Cardiac muscle cell (in vitro differentiated cells and primary cell): ENCODE measurements around the gene LRCOL1. TPM values are rescaled to one million over a fixed set of nuclear protein-coding genes. Genes with fewer than 3 reads are reported as not detected.

ENCODE experiments used
- DNase-seq, 2 donors: peaks; one replicate each; pipeline versions ENCODE4 v3.0.0 to v3.0.0-alpha.2; 2010 to 2017; ENCODE audit warnings: low read depth in 1 of 2, low spot score in 1 of 2
- H3K27ac ChIP-seq: fragments of 200-600 bp; sonication (generic); 2 replicates; pipeline ENCODE4 v1.5.1; 2016
- H3K27me3 ChIP-seq: fragments of 200-600 bp; sonication (generic); 2 replicates; pipeline ENCODE4 v1.6.0; 2016; ENCODE audit warnings: control low read depth
- H3K36me3 ChIP-seq: fragments of 200-600 bp; sonication (generic); 2 replicates; pipeline ENCODE4 v1.5.1; 2016; ENCODE audit warnings: control low read depth
- H3K4me1 ChIP-seq: fragments of 200-600 bp; sonication (generic); 2 replicates; pipeline ENCODE4 v1.8.1; 2017; ENCODE audit warnings: low read depth, mild to moderate bottlenecking, mixed run types
- H3K4me3 ChIP-seq: fragments of 200-600 bp; sonication (generic); 2 replicates; pipeline ENCODE4 v1.5.1; 2016; ENCODE audit warnings: mild to moderate bottlenecking
- H3K9me3 ChIP-seq: fragments of 200-600 bp; sonication (generic); 2 replicates; pipeline ENCODE4 v1.5.1; 2017; ENCODE audit warnings: low read depth, mild to moderate bottlenecking, control low read depth
- polyA plus RNA-seq: library from polyadenylated mRNA; unstranded; fragments of >200 nt; fragmentation: Nextera tagmentation; extraction: Ambion mirVana; gene quantifications from 2 replicates; pipeline ENCODE4 v1.2.1, GENCODE V29; 2016
- total RNA-seq: library from RNA; depleted of rRNA; stranded (reverse); fragments of >200 nt; gene quantifications from 2 replicates; pipeline ENCODE4 v1.2.3, GENCODE V29; 2016
- TF ChIP-seq, protein P1 (sequence below): IDR thresholded peaks from 2 replicates; pipeline ENCODE4 v1.5.1; 2012; ENCODE audit warnings: low read depth, mild to moderate bottlenecking, low read length

LRCOL1 gene
- total and polyA plus RNA-seq, 2 experiments from 2014 or later, result not detected

DNA sequence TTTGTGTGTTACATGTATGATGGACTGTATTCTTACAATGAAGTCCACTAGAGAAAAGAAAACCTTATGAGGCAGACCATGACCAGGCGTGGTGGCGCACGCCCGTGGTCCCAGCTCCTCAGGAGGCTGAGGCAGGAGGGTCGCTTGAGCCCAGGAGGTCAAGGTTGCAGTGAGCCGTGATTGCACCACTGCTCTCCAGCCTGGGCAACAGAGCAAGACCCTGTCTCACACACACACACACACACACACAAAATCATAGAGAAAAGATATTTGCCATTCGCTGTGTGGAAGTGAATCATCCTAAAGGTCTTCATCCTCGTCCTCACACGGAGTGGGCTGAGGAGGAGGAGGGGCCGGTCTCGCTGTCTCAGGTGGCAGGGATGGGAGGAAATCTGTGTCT is 32.3 kb downstream of the LRCOL1 start:
- peaks cover 22% of the 10 kb centered on the region for H3K36me3 ChIP-seq
- no peak for DNase-seq
- no peaks in the 10 kb centered on the region for H3K9me3 ChIP-seq
- TF ChIP-seq, protein P1, sequence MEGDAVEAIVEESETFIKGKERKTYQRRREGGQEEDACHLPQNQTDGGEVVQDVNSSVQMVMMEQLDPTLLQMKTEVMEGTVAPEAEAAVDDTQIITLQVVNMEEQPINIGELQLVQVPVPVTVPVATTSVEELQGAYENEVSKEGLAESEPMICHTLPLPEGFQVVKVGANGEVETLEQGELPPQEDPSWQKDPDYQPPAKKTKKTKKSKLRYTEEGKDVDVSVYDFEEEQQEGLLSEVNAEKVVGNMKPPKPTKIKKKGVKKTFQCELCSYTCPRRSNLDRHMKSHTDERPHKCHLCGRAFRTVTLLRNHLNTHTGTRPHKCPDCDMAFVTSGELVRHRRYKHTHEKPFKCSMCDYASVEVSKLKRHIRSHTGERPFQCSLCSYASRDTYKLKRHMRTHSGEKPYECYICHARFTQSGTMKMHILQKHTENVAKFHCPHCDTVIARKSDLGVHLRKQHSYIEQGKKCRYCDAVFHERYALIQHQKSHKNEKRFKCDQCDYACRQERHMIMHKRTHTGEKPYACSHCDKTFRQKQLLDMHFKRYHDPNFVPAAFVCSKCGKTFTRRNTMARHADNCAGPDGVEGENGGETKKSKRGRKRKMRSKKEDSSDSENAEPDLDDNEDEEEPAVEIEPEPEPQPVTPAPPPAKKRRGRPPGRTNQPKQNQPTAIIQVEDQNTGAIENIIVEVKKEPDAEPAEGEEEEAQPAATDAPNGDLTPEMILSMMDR, result no peak
- H3K4me3 ChIP-seq, result no peak overlapping the region
- peaks cover 23% of the 10 kb centered on the region for H3K27me3 ChIP-seq
- no peak overlapping the region for H3K27ac ChIP-seq
- H3K4me1 ChIP-seq, result no peaks in the 10 kb centered on the region

DNA sequence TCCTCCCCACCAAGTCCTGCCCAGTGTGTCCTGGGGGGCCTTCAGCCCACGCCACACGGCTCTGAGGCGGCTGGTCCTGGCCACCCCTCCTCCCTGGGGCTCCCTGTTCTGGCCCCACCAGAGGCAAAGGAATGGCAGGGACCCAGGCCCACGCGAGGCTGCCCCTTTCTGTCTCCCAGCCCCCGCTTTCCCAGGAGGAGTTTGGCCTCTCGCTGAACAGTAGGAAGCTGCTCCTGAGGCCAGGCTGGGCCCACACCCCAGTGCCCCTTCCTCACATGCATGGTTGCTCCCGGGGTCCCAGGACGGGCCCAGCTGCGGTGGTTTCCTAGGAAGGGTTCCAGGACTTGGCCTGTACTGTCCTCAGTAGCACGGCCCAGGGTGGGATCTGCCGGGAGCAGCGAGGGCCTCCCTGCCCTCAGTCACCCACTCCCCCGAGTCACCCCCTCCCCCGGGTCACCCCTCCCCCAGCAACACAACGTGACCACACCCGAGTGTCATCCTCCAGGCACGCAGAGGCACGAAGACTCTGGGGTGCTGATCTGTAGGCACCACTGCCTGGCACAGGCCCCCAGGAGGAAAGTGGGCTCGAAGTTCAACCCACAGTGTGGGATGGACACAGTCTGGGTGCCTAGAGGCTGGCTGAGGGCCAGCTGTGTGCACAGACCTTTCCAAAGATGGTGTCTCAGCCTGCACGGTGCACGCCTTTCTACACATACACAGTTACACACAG is 33.0 kb downstream of the LRCOL1 start:
- no peaks in the 10 kb centered on the region for H3K9me3 ChIP-seq
- no peak for DNase-seq
- peaks cover 22% of the 10 kb centered on the region for H3K36me3 ChIP-seq
- no peaks in the 10 kb centered on the region for H3K4me1 ChIP-seq
- H3K4me3 ChIP-seq, result no peak overlapping the region
- no peak overlapping the region for H3K27ac ChIP-seq
- TF ChIP-seq, protein P1, result no peak
- H3K27me3 ChIP-seq, result peaks cover 16% of the 10 kb centered on the region

DNA sequence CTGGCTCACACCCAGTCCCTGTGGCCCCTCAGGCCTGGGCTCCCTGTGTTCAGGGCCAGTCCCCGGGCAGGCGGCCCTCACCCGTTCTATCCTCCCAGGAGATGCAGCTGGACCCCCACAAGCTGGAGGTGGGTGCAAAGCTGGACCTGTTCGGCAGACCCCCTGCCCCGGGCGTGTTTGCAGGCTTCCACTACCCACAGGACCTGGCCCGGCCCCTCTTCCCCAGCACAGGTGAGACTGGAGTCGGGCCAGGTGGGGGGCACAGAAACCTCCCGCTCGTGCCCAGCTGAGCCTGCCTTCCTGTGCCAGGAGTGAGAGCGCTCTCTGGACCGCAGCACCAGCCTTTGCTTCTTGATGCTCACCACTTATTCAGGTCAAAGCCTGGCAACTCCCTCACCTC is 33.7 kb downstream of the LRCOL1 start:
- no peak for DNase-seq
- no peak overlapping the region for H3K4me3 ChIP-seq
- TF ChIP-seq, protein P1, result no peak
- H3K4me1 ChIP-seq, result no peaks in the 10 kb centered on the region
- H3K27ac ChIP-seq, result no peak overlapping the region
- peaks cover 9% of the 10 kb centered on the region for H3K27me3 ChIP-seq
- H3K36me3 ChIP-seq, result peaks cover 22% of the 10 kb centered on the region
- no peaks in the 10 kb centered on the region for H3K9me3 ChIP-seq

DNA sequence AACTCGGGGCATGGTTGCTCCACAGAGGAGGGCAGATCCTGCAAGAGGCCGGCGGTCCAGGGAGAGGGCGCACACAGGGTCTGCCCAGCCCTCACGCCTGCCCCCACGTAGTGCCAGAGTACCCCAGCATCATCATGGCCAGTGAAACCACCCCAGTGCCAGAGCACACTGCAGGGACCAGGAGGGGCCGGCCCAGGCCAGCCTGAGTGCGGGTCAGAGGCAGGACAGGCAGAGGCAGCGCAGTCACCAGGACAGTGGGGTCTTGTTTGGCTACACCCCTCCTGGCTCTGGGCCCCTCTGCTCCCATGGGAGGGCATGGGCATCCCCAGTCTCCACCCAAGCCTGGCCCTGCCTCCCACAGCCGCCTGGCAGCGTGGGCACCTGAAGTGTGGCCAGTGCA is 34.7 kb downstream of the LRCOL1 start:
- no peak for DNase-seq
- Histone ChIP-seq H3K4me3 (no peak overlapping the region), H3K36me3 (peaks cover 25% of the 10 kb centered on the region), H3K27ac (no peak overlapping the region), H3K4me1 (no peaks in the 10 kb centered on the region), H3K27me3 (no peaks in the 10 kb centered on the region), H3K9me3 (no peaks in the 10 kb centered on the region)
- TF ChIP-seq, protein P1, result no peak

DNA sequence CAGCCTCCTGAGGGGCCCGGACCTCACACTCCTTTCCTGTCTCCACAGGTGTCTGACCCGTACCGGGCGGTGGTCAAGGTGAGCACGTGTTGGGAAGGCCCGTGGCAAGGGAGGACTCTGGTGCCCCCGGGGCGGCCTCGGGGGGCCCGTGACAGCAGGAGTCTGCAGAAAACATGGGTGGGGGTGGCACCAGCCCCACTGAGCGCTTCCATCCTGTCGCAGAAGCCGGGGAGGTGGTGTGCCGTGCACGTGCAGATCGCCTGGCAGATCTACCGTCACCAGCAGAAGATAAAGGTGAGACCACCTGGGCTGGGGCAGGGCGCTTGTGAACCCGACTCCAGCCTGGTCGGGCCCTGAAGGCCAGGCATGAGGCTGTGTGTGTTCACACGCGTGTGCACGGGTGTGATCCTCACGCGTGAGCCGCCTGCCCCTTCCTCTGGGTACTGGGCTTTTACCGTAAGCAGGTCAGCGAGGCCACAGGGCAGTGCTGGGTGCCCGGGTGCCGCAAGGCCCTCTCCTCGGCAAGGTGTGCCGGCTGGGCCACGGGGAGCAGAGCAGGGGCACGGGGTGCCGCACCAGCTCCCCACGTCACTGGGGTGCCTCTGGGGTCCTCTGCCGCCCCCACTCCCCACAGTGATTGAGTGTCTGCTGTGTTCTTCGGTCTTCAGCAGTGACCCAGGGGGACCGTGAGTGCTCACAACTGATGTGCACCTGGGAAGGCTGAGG is 35.9 kb downstream of the LRCOL1 start:
- Histone ChIP-seq H3K27ac (no peak overlapping the region), H3K4me3 (no peak overlapping the region), H3K27me3 (no peaks in the 10 kb centered on the region), H3K36me3 (peaks cover 25% of the 10 kb centered on the region), H3K9me3 (no peaks in the 10 kb centered on the region), H3K4me1 (no peaks in the 10 kb centered on the region)
- DNase-seq, result no peak
- TF ChIP-seq, protein P1, result no peak
